Trophoblast cell (in vitro differentiated cells and primary cell): ENCODE results near the gene CD300LG.

Experiments used
- DNase-seq, 2 donors: peaks; one replicate each; pipeline ENCODE4 v3.0.0-alpha.2; 2016
- H2AFZ ChIP-seq: 2 replicates; pipeline ENCODE4 v1.6.1; 2013; ENCODE audit warnings: low read length, moderate library complexity, mild to moderate bottlenecking; ENCODE audit not compliant: insufficient read depth, poor library complexity
- H2AK5ac ChIP-seq: 2 replicates; pipeline ENCODE4 v1.6.1; 2013; ENCODE audit warnings: mild to moderate bottlenecking, low read length
- H2BK120ac ChIP-seq: 2 replicates; pipeline ENCODE4 v1.6.1; 2013; ENCODE audit warnings: low read length, mild to moderate bottlenecking, moderate library complexity; ENCODE audit not compliant: insufficient read depth, poor library complexity
- H2BK12ac ChIP-seq: 2 replicates; pipeline ENCODE4 v1.6.1; 2013; ENCODE audit warnings: mild to moderate bottlenecking, low read length, moderate library complexity
- H2BK5ac ChIP-seq: 2 replicates; pipeline ENCODE4 v1.6.1; 2013; ENCODE audit warnings: low read length, low read depth, moderate library complexity, mild to moderate bottlenecking; ENCODE audit not compliant: poor library complexity
- H3K14ac ChIP-seq: 2 replicates; pipeline ENCODE4 v1.6.1; 2013; ENCODE audit warnings: mild to moderate bottlenecking, low read length
- H3K18ac ChIP-seq: 2 replicates; pipeline ENCODE4 v1.6.1; 2013; ENCODE audit warnings: mild to moderate bottlenecking, low read length
- H3K23ac ChIP-seq: 2 replicates; pipeline ENCODE4 v1.6.1; 2013; ENCODE audit warnings: low read length
- H3K27ac ChIP-seq: 2 replicates; pipeline ENCODE4 v1.5.1; 2013; ENCODE audit warnings: low read depth, mild to moderate bottlenecking, inconsistent platforms, low read length, moderate library complexity
- H3K27me3 ChIP-seq: 2 replicates; pipeline ENCODE4 v1.6.1; 2013; ENCODE audit warnings: inconsistent platforms, mild to moderate bottlenecking, low read length, moderate library complexity; ENCODE audit not compliant: insufficient read depth
- H3K36me3 ChIP-seq, 2 experiments: 1 replicate in 1 of 2; 2 replicates in 1 of 2; pipeline ENCODE4 v1.6.1; 2013; ENCODE audit warnings: low read length in 2 of 2, mild to moderate bottlenecking in 2 of 2, moderate library complexity in 1 of 2; ENCODE audit not compliant: insufficient read depth in 2 of 2, control insufficient read depth in 1 of 2
- H3K4ac ChIP-seq: 2 replicates; pipeline ENCODE4 v1.6.1; 2013; ENCODE audit warnings: low read depth, mild to moderate bottlenecking, low read length, moderate library complexity
- H3K4me1 ChIP-seq, 2 experiments: 1 replicate in 1 of 2; 2 replicates in 1 of 2; pipeline ENCODE4 v1.6.1; 2013; ENCODE audit warnings: low read length in 2 of 2, mild to moderate bottlenecking in 2 of 2, moderate library complexity in 1 of 2; ENCODE audit not compliant: insufficient read depth in 2 of 2, control insufficient read depth in 1 of 2
- H3K4me2 ChIP-seq: 2 replicates; pipeline ENCODE4 v1.6.1; 2013; ENCODE audit warnings: inconsistent platforms, mild to moderate bottlenecking, low read length, moderate library complexity
- H3K4me3 ChIP-seq: 2 replicates; pipeline ENCODE4 v1.5.1; 2013; ENCODE audit warnings: mild to moderate bottlenecking, low read depth, low read length, inconsistent platforms
- H3K79me1 ChIP-seq: one replicate; pipeline ENCODE4 v1.6.1; 2013; ENCODE audit warnings: low read length
- H3K79me2 ChIP-seq: 2 replicates; pipeline ENCODE4 v1.6.1; 2013; ENCODE audit warnings: low read length, mild to moderate bottlenecking; ENCODE audit not compliant: control insufficient read depth, insufficient read depth, poor library complexity
- H3K9ac ChIP-seq: 2 replicates; pipeline ENCODE4 v1.6.1; 2013; ENCODE audit warnings: mild to moderate bottlenecking, low read length
- H3K9me3 ChIP-seq: 2 replicates; pipeline ENCODE4 v1.6.1; 2013; ENCODE audit warnings: low read depth, mild to moderate bottlenecking, control low read depth, inconsistent platforms, low read length; ENCODE audit not compliant: insufficient read depth
- H4K12ac ChIP-seq: 2 replicates; pipeline ENCODE4 v1.6.1; 2013; ENCODE audit warnings: low read depth, mild to moderate bottlenecking, low read length, moderate library complexity
- H4K8ac ChIP-seq: 2 replicates; pipeline ENCODE4 v1.6.1; 2013; ENCODE audit warnings: low read depth, mild to moderate bottlenecking, low read length, moderate library complexity
- H4K91ac ChIP-seq: one replicate; pipeline ENCODE4 v1.6.1; 2013; ENCODE audit warnings: low read depth, mild to moderate bottlenecking, low read length, moderate library complexity
- WGBS: extraction: QIAGEN DNeasy Blood & Tissue Kit; methylation state at CpG from one replicate; pipeline ENCODE4 v1.1.7; 2013; ENCODE audit warnings: missing lambda C conversion rate; ENCODE audit not compliant: insufficient read length, insufficient coverage; ENCODE audit errors: extremely low coverage; 5-methylcytosine and 5-hydroxymethylcytosine counted together

Gene CD300LG

GRCh38 chr17:43905400-43905984, 58.5 kb downstream of the CD300LG start:
- Histone ChIP-seq H3K4me2 (no peak overlapping the region), H2BK5ac (no peak overlapping the region), H3K4me1 (peaks cover 3 to 20% of the 10 kb centered on the region in 2 experiments), H3K79me2 (no peaks in the 10 kb centered on the region), H3K4ac (no peak overlapping the region), H3K27ac (no peak overlapping the region), H4K91ac (no peak overlapping the region), H3K79me1 (peaks cover 2% of the 10 kb centered on the region), H4K8ac (no peak overlapping the region), H3K23ac (no peak overlapping the region), H2AK5ac (no peak overlapping the region), H3K4me3 (no peak overlapping the region), H2BK120ac (no peak overlapping the region), H3K27me3 (peaks cover 18% of the 10 kb centered on the region), H3K18ac (no peak overlapping the region), H2BK12ac (no peak overlapping the region), H3K36me3 (no peaks in the 10 kb centered on the region), H3K9ac (no peak overlapping the region), H2AFZ (no peak overlapping the region), H3K14ac (no peak overlapping the region), H3K9me3 (peaks cover 2% of the 10 kb centered on the region), H4K12ac (no peak overlapping the region)
- DNase-seq = no peak
- no CpG with 5 or more reads among the region's 3 CpGs for WGBS

DNA sequence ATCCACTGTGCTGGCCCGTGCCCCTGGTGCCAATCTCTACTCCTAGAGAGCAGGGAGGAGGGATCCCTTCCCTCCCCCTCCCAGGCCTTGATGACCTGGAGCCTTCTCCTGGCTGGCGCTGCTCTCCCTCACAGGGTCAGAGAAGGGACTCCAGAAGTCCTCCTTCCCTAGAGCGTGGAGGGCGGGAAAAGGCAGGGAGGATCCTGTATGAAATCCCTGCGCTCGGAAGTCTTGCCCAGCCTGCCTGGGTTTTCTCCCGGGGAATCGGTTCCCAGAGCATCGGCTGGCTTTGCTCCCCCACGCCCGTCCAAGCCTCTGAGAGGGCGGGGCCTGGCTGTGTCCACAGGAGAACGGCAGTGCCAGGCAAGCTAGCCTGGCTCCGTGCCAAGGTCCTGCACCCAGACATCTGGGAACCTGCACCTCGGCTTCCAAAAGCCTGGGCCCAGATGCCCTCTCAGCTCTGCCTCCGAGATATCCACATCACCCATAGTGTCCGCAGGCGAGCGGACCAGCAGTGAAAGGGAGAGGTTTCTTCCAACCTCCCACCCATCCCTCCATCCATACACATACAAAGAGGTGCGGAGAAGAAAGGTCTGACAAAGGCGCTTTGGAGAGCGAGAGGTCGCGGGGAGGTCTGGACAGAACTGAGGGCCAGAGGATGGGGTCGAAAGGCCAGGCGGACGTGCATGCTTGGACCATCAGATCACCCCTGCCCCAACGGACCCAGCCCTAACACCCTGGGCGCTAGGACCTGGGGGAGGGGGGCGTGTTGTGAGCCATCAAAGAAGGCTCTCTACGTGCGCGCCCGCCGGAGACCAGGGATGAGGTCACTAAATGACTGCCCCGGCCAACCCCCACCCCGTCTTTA, 59.2 kb downstream of the CD300LG start:
- Histone ChIP-seq H3K4me2 (peak overlapping the region; percentile 76), H3K4ac (no peak overlapping the region), H3K27me3 (peaks cover 18% of the 10 kb centered on the region), H3K27ac (no peak overlapping the region), H2AFZ (no peak overlapping the region), H2BK5ac (no peak overlapping the region), H4K91ac (no peak overlapping the region), H4K12ac (no peak overlapping the region), H2BK12ac (no peak overlapping the region), H3K79me1 (peaks cover 2% of the 10 kb centered on the region), H3K4me1 (peaks cover 0 to 13% of the 10 kb centered on the region in 2 experiments), H3K79me2 (no peaks in the 10 kb centered on the region), H3K9ac (no peak overlapping the region), H3K9me3 (peaks cover 2% of the 10 kb centered on the region), H3K14ac (no peak overlapping the region), H3K18ac (no peak overlapping the region), H2AK5ac (no peak overlapping the region), H3K23ac (no peak overlapping the region), H4K8ac (no peak overlapping the region), H2BK120ac (no peak overlapping the region), H3K36me3 (no peaks in the 10 kb centered on the region), H3K4me3 (peak overlapping the region; percentile 21)
- no CpG with 5 or more reads among the region's 37 CpGs for WGBS
- DNase-seq = peak in 1 of 2 donors; percentile 14

GRCh38 chr17:43906951-43907424, 60.0 kb downstream of the CD300LG start:
- H2AFZ ChIP-seq = peak overlapping the region; percentile 35
- no peak overlapping the region for H4K8ac ChIP-seq
- WGBS = no CpG with 5 or more reads among the region's 29 CpGs
- no peak overlapping the region for H3K4ac ChIP-seq
- H3K9me3 ChIP-seq = peaks cover 3% of the 10 kb centered on the region
- H2AK5ac ChIP-seq = no peak overlapping the region
- no peak overlapping the region for H4K91ac ChIP-seq
- no peaks in the 10 kb centered on the region for H3K36me3 ChIP-seq
- peaks cover 2% of the 10 kb centered on the region for H3K79me1 ChIP-seq
- H2BK120ac ChIP-seq = no peak overlapping the region
- no peak overlapping the region for H2BK12ac ChIP-seq
- no peaks in the 10 kb centered on the region for H3K79me2 ChIP-seq
- H3K4me1 ChIP-seq = peaks cover 0 to 11% of the 10 kb centered on the region in 2 experiments
- no peak for DNase-seq
- no peak overlapping the region for H2BK5ac ChIP-seq
- H3K9ac ChIP-seq = no peak overlapping the region
- H3K23ac ChIP-seq = no peak overlapping the region
- H3K4me3 ChIP-seq = peak overlapping the region; percentile 64
- no peak overlapping the region for H3K27ac ChIP-seq
- no peak overlapping the region for H3K18ac ChIP-seq
- no peak overlapping the region for H4K12ac ChIP-seq
- peaks cover 18% of the 10 kb centered on the region for H3K27me3 ChIP-seq
- no peak overlapping the region for H3K14ac ChIP-seq
- H3K4me2 ChIP-seq = peak overlapping the region; percentile 76

GRCh38 chr17:43907425-43907981, 60.5 kb downstream of the CD300LG start, which contains the start of gene MPP2:
Gene MPP2 (minus strand): TSS chr17:43907536. CDS start chr17:43904460, 3,076 bp downstream.
- H2AFZ ChIP-seq = peak within 1 kb of the TSS; percentile 79
- H3K9me3 ChIP-seq = peaks cover 3% of the 10 kb centered on the region
- no peak within 1 kb of the TSS for H2BK120ac ChIP-seq
- DNase-seq = peak; percentile 15 to 47
- H3K4ac ChIP-seq = no peak within 1 kb of the TSS
- no peak within 1 kb of the TSS for H3K14ac ChIP-seq
- no peaks in the 10 kb centered on the region for H3K36me3 ChIP-seq
- H2BK12ac ChIP-seq = no peak within 1 kb of the TSS
- peak within 1 kb of the TSS; percentile 64 for H3K4me3 ChIP-seq
- no peak within 1 kb of the TSS for H3K18ac ChIP-seq
- no peak within 1 kb of the TSS for H3K23ac ChIP-seq
- H4K8ac ChIP-seq = no peak within 1 kb of the TSS
- H3K4me1 ChIP-seq = peaks cover 0 to 11% of the 10 kb centered on the region in 2 experiments
- H3K9ac ChIP-seq = no peak within 1 kb of the TSS
- no peak within 1 kb of the TSS for H4K91ac ChIP-seq
- peaks cover 2% of the 10 kb centered on the region for H3K79me1 ChIP-seq
- H3K27me3 ChIP-seq = peaks cover 18% of the 10 kb centered on the region
- no peak within 1 kb of the TSS for H2AK5ac ChIP-seq
- peak within 1 kb of the TSS; percentile 76 for H3K4me2 ChIP-seq
- no peak within 1 kb of the TSS for H2BK5ac ChIP-seq
- H3K27ac ChIP-seq = no peak within 1 kb of the TSS
- WGBS = no CpG with 5 or more reads among the region's 36 CpGs
- peak within 1 kb of the TSS; percentile 44 for H4K12ac ChIP-seq
- H3K79me2 ChIP-seq = no peaks in the 10 kb centered on the region
